GM12878 (cell line): ENCODE measurements around the gene METAP2. TPM values are rescaled to one million over a fixed set of nuclear protein-coding genes. Genes with fewer than 3 reads are reported as not detected.
A peak's percentile ranks its signal among the peaks of the same experiment; 100 is the strongest.

ENCODE experiments used
- ATAC-seq: fragments of 200-7000 bp; cut with Tn5 transposase; 3 replicates; pipeline ENCODE4 v1.9.1; 2020; ENCODE audit warnings: mild to moderate bottlenecking, moderate library complexity
- BruUV-seq: library from RNA; stranded (reverse); fragments of 400-500 nt; replicated peaks from 2 replicates; lab custom pipeline; 2021; lab: Mats Ljungman, UMichigan
- CTCF ChIA-PET: fragments of 300-600 bp; sonication (Branson Sonifier 250); formaldehyde crosslinking; extraction: SDS; loops from one replicate; lab custom pipeline; 2021; ENCODE audit warnings: inconsistent platforms; lab: Yijun Ruan, JAX
- POLR2A ChIA-PET: fragments of 350-600 bp; formaldehyde crosslinking; extraction: SDS; loops from one replicate; lab custom pipeline; 2021; ENCODE audit warnings: inconsistent platforms; lab: Charles Lee
- RAD21 ChIA-PET: fragments of 300-600 bp; sonication (Branson Sonifier 250); formaldehyde crosslinking; loops from one replicate; lab custom pipeline; 2023; ENCODE audit warnings: antibody characterized with exemption; ENCODE audit not compliant: unreplicated experiment; lab: Charles Lee
- SMC1A ChIA-PET: fragments of 300-600 bp; sonication (Branson Sonifier 250); formaldehyde crosslinking; loops from one replicate; lab custom pipeline; 2023; ENCODE audit not compliant: unreplicated experiment, uncharacterized antibody; lab: Charles Lee
- DNase-seq: peaks from one replicate; pipeline ENCODE4 v3.0.0-alpha.2; 2011; ENCODE audit warnings: low read depth, low spot score
- FAIRE-seq: peaks from 3 replicates; lab custom pipeline; 2011; peaks lifted over from hg19 to GRCh38; lab: Jason Lieb, UNC
- H2AFZ ChIP-seq: 2 replicates; pipeline ENCODE4 v1.6.0; 2011; ENCODE audit warnings: low read depth, low read length, control low read depth; ENCODE audit not compliant: control insufficient read depth
- H3K27ac ChIP-seq: 2 replicates; pipeline ENCODE4 v1.5.1; 2011; ENCODE audit warnings: control low read depth; ENCODE audit not compliant: control insufficient read depth, insufficient read depth
- H3K27me3 ChIP-seq, 2 experiments: replicated peaks in 1 of 2; 2 replicates each; pipeline versions ENCODE4 v1.6.0 to v1.6.1; 2011; ENCODE audit warnings: low read length in 1 of 2; ENCODE audit not compliant: control insufficient read depth in 2 of 2, insufficient read depth in 2 of 2
- H3K36me3 ChIP-seq, 2 experiments: 2 replicates each; pipeline ENCODE4 v1.5.1; 2011; ENCODE audit warnings: low read length in 1 of 2; ENCODE audit not compliant: control insufficient read depth in 2 of 2, insufficient read depth in 2 of 2
- H3K4me1 ChIP-seq: 2 replicates; pipeline ENCODE4 v1.6.1; 2011; ENCODE audit warnings: mild to moderate bottlenecking, low read length, moderate library complexity, mixed read lengths; ENCODE audit not compliant: control insufficient read depth, insufficient read depth
- H3K4me2 ChIP-seq: 2 replicates; pipeline ENCODE4 v1.6.0; 2011; ENCODE audit warnings: control low read depth; ENCODE audit not compliant: control insufficient read depth, insufficient read depth
- H3K4me3 ChIP-seq: fragments of 200-600 bp; sonication (generic); 2 replicates; pipeline ENCODE4 v1.5.1; 2016
- H3K79me2 ChIP-seq: 2 replicates; pipeline ENCODE4 v1.6.0; 2011; ENCODE audit warnings: low read length; ENCODE audit not compliant: control insufficient read depth, insufficient read depth
- H3K9ac ChIP-seq: 2 replicates; pipeline ENCODE4 v1.8.0; 2011; ENCODE audit warnings: low read length, control low read depth, mixed read lengths; ENCODE audit not compliant: control insufficient read depth, insufficient read depth
- H3K9me3 ChIP-seq: replicated peaks from 3 replicates; pipeline ENCODE4 v1.5.1; 2011; ENCODE audit warnings: mild to moderate bottlenecking, low read length; ENCODE audit not compliant: control insufficient read depth, insufficient read depth
- H4K20me1 ChIP-seq: 2 replicates; pipeline ENCODE4 v1.6.0; 2011; ENCODE audit not compliant: control insufficient read depth, insufficient read depth
- ATF7 ChIP-seq: fragments of 450-650 bp; IDR thresholded peaks from 2 replicates; pipeline ENCODE4 v1.6.1; 2016; ENCODE audit warnings: low read depth, mild to moderate bottlenecking
- CBX5 ChIP-seq: sonication (generic); IDR thresholded peaks from 2 replicates; pipeline ENCODE4 v1.6.1; 2016; ENCODE audit warnings: low read depth, moderate library complexity, mild to moderate bottlenecking, inconsistent platforms
- CREB1 ChIP-seq: IDR thresholded peaks from 2 replicates; pipeline ENCODE4 v1.6.1; 2012; ENCODE audit warnings: low read depth, mild to moderate bottlenecking, inconsistent platforms
- EZH2 ChIP-seq: IDR thresholded peaks from 2 replicates; pipeline ENCODE4 v1.6.1; 2012; ENCODE audit warnings: low read depth, mild to moderate bottlenecking, control low read depth, inconsistent platforms, low read length, borderline replicate concordance; ENCODE audit not compliant: control insufficient read depth
- NRF1 ChIP-seq: conservative IDR thresholded peaks from 2 replicates; pipeline ENCODE4 v1.6.1; 2011; ENCODE audit warnings: mild to moderate bottlenecking, low read depth, low read length, improper control_type of control experiment
- POLR2AphosphoS2 ChIP-seq: IDR thresholded peaks from 2 replicates; pipeline ENCODE4 v1.6.1; 2011; ENCODE audit warnings: low read depth, mild to moderate bottlenecking, low read length, improper control_type of control experiment, moderate library complexity
- RAD21 ChIP-seq: IDR thresholded peaks from 2 replicates; pipeline ENCODE4 v1.6.1; 2011; ENCODE audit warnings: mild to moderate bottlenecking, low read depth, low read length, moderate library complexity; ENCODE audit not compliant: insufficient read depth
- RAD51 ChIP-seq: fragments of 450-650 bp; IDR thresholded peaks from 2 replicates; pipeline ENCODE4 v1.6.1; 2016; ENCODE audit warnings: moderate library complexity, mild to moderate bottlenecking, inconsistent platforms
- SPI1 ChIP-seq: IDR thresholded peaks from 2 replicates; pipeline ENCODE4 v1.6.1; 2011; ENCODE audit warnings: low read depth, mild to moderate bottlenecking, low read length, moderate library complexity, borderline replicate concordance; ENCODE audit not compliant: insufficient read depth
- TCF12 ChIP-seq: IDR thresholded peaks from 2 replicates; pipeline ENCODE4 v1.6.1; 2011; ENCODE audit warnings: low read depth, mild to moderate bottlenecking, low read length
- TCF7 ChIP-seq: IDR thresholded peaks from 2 replicates; pipeline ENCODE4 v1.6.1; 2014; ENCODE audit warnings: antibody characterized with exemption, borderline replicate concordance
- ZNF217 ChIP-seq: fragments of 450-650 bp; IDR thresholded peaks from 2 replicates; pipeline ENCODE4 v1.6.1; 2017; ENCODE audit warnings: antibody characterized with exemption, mild to moderate bottlenecking
- ZZZ3 ChIP-seq: IDR thresholded peaks from 2 replicates; pipeline ENCODE4 v1.6.1; 2011; ENCODE audit warnings: low read depth; ENCODE audit not compliant: control insufficient read depth, insufficient read length
- WGBS: methylation state at CpG from one replicate; pipeline ENCODE4 v1.1.6; 2016; ENCODE audit warnings: low lambda C conversion rate; ENCODE audit not compliant: insufficient replicate concordance, insufficient coverage; ENCODE audit errors: missing lambda C conversion rate; 5-methylcytosine and 5-hydroxymethylcytosine counted together
- in situ Hi-C: fragments of 300-500 bp; cut with MboI; formaldehyde crosslinking; loops from 9 replicates; pipeline ENCODE4 v1.14.3; 2018; ENCODE audit warnings: mixed read lengths
- intact Hi-C: fragments of 100-400 bp; cut with micrococcal nuclease; formaldehyde crosslinking; loops from one replicate; pipeline ENCODE4 v1.14.2; 2022; ENCODE audit not compliant: unreplicated experiment
- polyA plus RNA-seq, 11 experiments: library from polyadenylated mRNA; depleted of rRNA in 4 of 11; unstranded in 6 of 11; stranded (reverse) in 5 of 11; fragments of >200 nt; fragmentation: Nextera tagmentation in 4 of 11; fragmentation: Illumina TruSeq in 1 of 11; extraction: Ambion mirVana in 4 of 11; extraction: Trizol in 1 of 11; gene quantifications; 1 replicate in 1 of 11; 2 replicates in 10 of 11; pipeline versions ENCODE4 v1.2.1 to v1.2.3, GENCODE V29; 2011 to 2016; ENCODE audit warnings: inconsistent platforms in 2 of 11, missing spikeins in 2 of 11, low read depth in 1 of 11
- total RNA-seq, 4 experiments: library from RNA; depleted of rRNA in 3 of 4; stranded (reverse); fragments of >200 nt in 3 of 4; fragmentation: Illumina TruSeq in 1 of 4; extraction: Trizol in 1 of 4; gene quantifications; 2 replicates each; pipeline versions ENCODE4 v1.2.1 to v1.2.3, GENCODE V29; 2013 to 2021
- TF ChIP-seq, protein P1 (sequence below): IDR thresholded peaks from 2 replicates; pipeline ENCODE4 v1.6.1; 2011; ENCODE audit warnings: mild to moderate bottlenecking, low read depth, low read length, moderate library complexity; ENCODE audit not compliant: insufficient replicate concordance

METAP2 gene
- total and polyA plus RNA-seq, 10 of the 15 experiments (the other 5 are each of a cell fraction or from before 2014, with no cell fraction given), result 50.7 to 132 (median 73.9) TPM

DNA sequence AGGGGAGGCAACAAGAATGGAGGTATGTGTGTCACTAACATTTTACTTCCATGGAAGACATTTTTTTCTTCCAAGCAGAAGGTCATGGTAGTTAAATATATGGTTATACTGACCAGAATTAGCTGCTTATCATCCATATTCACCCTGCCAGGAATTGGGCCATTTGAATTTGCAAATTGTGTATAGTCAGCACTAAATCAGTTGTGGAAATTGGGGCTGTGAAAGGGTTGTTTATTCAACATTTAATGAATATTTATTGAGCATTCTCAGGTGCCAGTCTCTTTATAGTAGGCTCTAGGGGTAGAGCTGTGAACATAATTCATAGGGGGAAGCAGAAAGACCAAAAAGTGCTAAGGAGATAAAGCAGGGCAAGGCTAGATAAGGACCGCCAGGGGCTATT is 38.0 kb downstream of the METAP2 start:
- 96% methylated on average over 1 of the region's 1 CpG for WGBS
- intact Hi-C loops, result no loop called here
- no peak for TF ChIP-seq NRF1
- no peak for TF ChIP-seq CREB1
- TF ChIP-seq, all 136 proteins: peak for 0
- Histone ChIP-seq H3K4me1 (no peaks in the 10 kb centered on the region), H3K79me2 (no peaks in the 10 kb centered on the region), H4K20me1 (no peaks in the 10 kb centered on the region), H3K36me3 (peaks cover 2 to 19% of the 10 kb centered on the region in 2 experiments), H3K27ac (no peak overlapping the region), H3K27me3 (no peaks in the 10 kb centered on the region), H3K4me2 (no peak overlapping the region), H2AFZ (no peak overlapping the region), H3K4me3 (no peak overlapping the region), H3K9ac (no peak overlapping the region), H3K9me3 (no peaks in the 10 kb centered on the region)
- SMC1A ChIA-PET, result no interaction called here
- in situ Hi-C loops, result no loop called here
- DNase-seq (no peak), FAIRE-seq (no peak), ATAC-seq (no peak)
- RAD21 ChIA-PET, result no interaction called here
- CTCF ChIA-PET, result no interaction called here
- POLR2A ChIA-PET, result no interaction called here
- no TSS peak for BruUV-seq

DNA sequence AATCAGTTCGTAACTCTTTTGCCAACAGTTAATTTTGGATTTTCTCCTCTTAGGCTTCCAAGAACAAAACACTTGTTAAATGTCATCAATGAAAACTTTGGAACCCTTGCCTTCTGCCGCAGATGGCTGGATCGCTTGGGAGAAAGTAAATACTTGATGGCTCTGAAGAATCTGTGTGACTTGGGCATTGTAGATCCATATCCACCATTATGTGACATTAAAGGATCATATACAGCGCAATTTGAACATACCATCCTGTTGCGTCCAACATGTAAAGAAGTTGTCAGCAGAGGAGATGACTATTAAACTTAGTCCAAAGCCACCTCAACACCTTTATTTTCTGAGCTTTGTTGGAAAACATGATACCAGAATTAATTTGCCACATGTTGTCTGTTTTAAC is 39.6 kb downstream of the METAP2 start:
- DNase-seq (no peak), FAIRE-seq (peak; percentile 49), ATAC-seq (no peak)
- intact Hi-C loops, result no loop called here
- ChIA-PET POLR2A (no interaction called here), RAD21 (no interaction called here), CTCF (interaction anchor here (0.6 to 0.8 kb wide), 2 partner anchors 21 to 482 kb away, joined by 3 read pairs; no protein-coding TSS in a partner anchor), SMC1A (interaction anchor here (1.0 to 1.8 kb wide), 2 partner anchors 21 to 40 kb away, joined by 3 to 4 read pairs; partner anchors contain the start of gene METAP2)
- TSS peak; percentile 77 for BruUV-seq
- Histone ChIP-seq H3K36me3 (peaks cover 2 to 19% of the 10 kb centered on the region in 2 experiments), H3K4me1 (no peaks in the 10 kb centered on the region), H3K4me2 (no peak overlapping the region), H3K79me2 (no peaks in the 10 kb centered on the region), H3K9me3 (no peaks in the 10 kb centered on the region), H3K4me3 (no peak overlapping the region), H3K9ac (no peak overlapping the region), H3K27me3 (no peaks in the 10 kb centered on the region), H2AFZ (no peak overlapping the region), H4K20me1 (no peaks in the 10 kb centered on the region), H3K27ac (no peak overlapping the region)
- TF ChIP-seq RAD51 (no peak), ZNF217 (no peak), ZZZ3 (no peak), ATF7 (no peak), POLR2AphosphoS2 (no peak), SPI1 (no peak), EZH2 (no peak), TCF7 (no peak), TCF12 (no peak), CBX5 (no peak), RAD21 (no peak)
- TF ChIP-seq, protein P1, sequence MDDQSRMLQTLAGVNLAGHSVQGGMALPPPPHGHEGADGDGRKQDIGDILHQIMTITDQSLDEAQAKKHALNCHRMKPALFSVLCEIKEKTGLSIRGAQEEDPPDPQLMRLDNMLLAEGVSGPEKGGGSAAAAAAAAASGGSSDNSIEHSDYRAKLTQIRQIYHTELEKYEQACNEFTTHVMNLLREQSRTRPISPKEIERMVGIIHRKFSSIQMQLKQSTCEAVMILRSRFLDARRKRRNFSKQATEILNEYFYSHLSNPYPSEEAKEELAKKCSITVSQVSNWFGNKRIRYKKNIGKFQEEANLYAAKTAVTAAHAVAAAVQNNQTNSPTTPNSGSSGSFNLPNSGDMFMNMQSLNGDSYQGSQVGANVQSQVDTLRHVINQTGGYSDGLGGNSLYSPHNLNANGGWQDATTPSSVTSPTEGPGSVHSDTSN, result no peak
- 99% methylated on average over 5 of the region's 5 CpGs for WGBS
- in situ Hi-C loops, result no loop called here
